Mucosa of descending colon (tissue), 3 donors: Measurements from ENCODE around the gene LRRC23. TPM values are rescaled to one million over a fixed set of nuclear protein-coding genes. Genes with fewer than 3 reads are reported as not detected.
"Not testable (repeated sequence)": the region's sequence is repeated elsewhere in the genome, so short reads cannot be mapped to it uniquely, and the experiment has no call there.

Experiments
- ATAC-seq: fragments of 200-7000 bp; cut with Tn5 transposase; one replicate; pipeline ENCODE4 v1.9.1; 2020; ENCODE audit warnings: mild to moderate bottlenecking, moderate library complexity
- DNase-seq, 3 donors: peaks; one replicate each; pipeline ENCODE4 v3.0.0-alpha.2; 2020
- H3K36me3 ChIP-seq: fragments of 200-600 bp; one replicate; pipeline ENCODE4 v1.8.0; 2021; ENCODE audit warnings: low read depth, mild to moderate bottlenecking
- H3K4me1 ChIP-seq: fragments of 200-600 bp; one replicate; pipeline ENCODE4 v1.8.0; 2021; ENCODE audit warnings: low read depth, mild to moderate bottlenecking
- H3K4me3 ChIP-seq: fragments of 200-600 bp; one replicate; pipeline ENCODE4 v1.8.0; 2021; ENCODE audit warnings: mild to moderate bottlenecking
- H3K9me3 ChIP-seq: fragments of 200-600 bp; one replicate; pipeline ENCODE4 v1.8.0; 2021; ENCODE audit warnings: mild to moderate bottlenecking
- CTCF ChIP-seq: fragments of 200-600 bp; IDR thresholded peaks from one replicate; pipeline ENCODE4 v1.8.0; 2022; ENCODE audit warnings: antibody characterized with exemption, mild to moderate bottlenecking
- intact Hi-C, 2 donors: fragments of 100-400 bp; cut with DNase I in 1 of 2; cut with micrococcal nuclease in 1 of 2; formaldehyde crosslinking; loops; one replicate each; pipeline versions ENCODE4 v1.11.0 to v1.11.1; 2022; cut with DNase I, micrococcal nuclease
- total RNA-seq, 3 donors: library from RNA; stranded (reverse); fragmentation: NEBNext Ultra II Directional in 2 of 3; extraction: Animal tissue kit (Norgen Biotek cat#: 25700) in 2 of 3; gene quantifications; one replicate each; pipeline versions ENCODE4 v1.2.1 to v1.2.4, GENCODE V29; 2021 to 2023
- donor health status: DM: no; HTN: no; CAD: no; lungs with moderate emphysema.
- donor health status: DM: no; HTN: no; CAD: no.
- donor health status: DM: no; HTN: yes; CAD: no.

LRRC23 gene
- total RNA-seq, 3 donors from 2014 or later, result 4.7 to 11.8 (median 4.9) TPM

DNA sequence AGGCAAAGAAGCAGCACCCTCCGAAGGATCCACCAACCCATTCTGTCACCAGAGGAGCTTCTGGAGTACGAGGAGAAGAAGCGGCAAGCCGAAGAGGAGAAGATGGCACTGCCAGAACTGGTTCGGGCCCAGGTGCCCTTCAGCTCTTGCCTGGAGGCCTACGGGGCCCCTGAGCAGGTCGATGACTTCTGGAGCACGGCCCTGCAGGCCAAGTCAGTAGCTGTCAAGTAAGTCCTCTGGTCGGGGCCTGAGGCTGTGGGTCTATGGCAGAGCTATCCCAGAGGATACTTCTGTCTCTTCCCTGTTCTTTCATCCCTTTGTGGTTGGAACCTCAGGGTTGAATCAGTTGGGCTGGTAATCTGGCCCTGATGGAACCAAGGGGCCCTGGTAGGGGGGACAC is 43.2 kb upstream of the LRRC23 start:
- DNase-seq, result peak in 1 of 3 donors; percentile 41
- no peaks in the 10 kb centered on the region for H3K4me1 ChIP-seq
- TF ChIP-seq CTCF, result no peak
- H3K4me3 ChIP-seq, result no peak overlapping the region
- ATAC-seq, result no peak
- no peaks in the 10 kb centered on the region for H3K9me3 ChIP-seq
- intact Hi-C loops, result no loop called here
- peaks cover 7% of the 10 kb centered on the region for H3K36me3 ChIP-seq

GRCh38 chr12:6863033-6863432 is 41.6 kb upstream of the LRRC23 start:
- intact Hi-C loops, result no loop called here
- no peak for ATAC-seq
- H3K4me3 ChIP-seq, result no peak overlapping the region
- no peaks in the 10 kb centered on the region for H3K9me3 ChIP-seq
- TF ChIP-seq CTCF, result no peak
- DNase-seq, result peak in 1 of 3 donors; percentile 44
- peaks cover 7% of the 10 kb centered on the region for H3K36me3 ChIP-seq
- peaks cover 3% of the 10 kb centered on the region for H3K4me1 ChIP-seq

DNA sequence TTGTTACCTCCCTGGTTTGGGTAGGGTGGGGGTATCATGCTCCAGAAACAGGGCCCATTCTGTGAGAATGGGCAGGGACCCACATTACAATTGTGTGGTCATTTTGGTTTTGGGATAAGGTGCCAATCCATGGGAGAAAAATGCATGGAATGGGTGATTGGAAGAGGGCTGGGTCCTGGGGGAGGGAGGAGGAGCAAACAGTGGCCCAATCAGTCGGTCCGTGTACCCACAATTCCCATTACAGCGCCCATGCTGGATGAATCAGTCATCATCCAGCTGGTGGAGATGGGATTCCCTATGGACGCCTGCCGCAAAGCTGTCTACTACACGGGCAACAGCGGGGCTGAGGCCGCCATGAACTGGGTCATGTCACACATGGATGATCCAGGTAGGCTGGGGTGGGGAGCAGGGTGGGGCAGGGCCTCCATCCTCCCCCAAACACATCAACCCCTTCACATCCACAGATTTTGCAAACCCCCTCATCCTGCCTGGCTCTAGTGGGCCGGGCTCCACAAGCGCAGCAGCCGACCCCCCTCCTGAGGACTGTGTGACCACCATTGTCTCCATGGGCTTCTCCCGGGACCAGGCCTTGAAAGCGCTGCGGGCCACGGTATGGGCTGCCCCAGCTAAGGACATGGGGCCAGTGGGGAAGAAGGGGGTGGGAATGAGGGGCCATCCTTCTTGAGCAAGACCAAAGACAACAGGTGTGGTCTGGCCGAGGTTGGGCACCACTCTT is 40.9 kb upstream of the LRRC23 start:
- Histone ChIP-seq H3K4me3 (no peak overlapping the region), H3K9me3 (no peaks in the 10 kb centered on the region), H3K36me3 (peaks cover 7% of the 10 kb centered on the region), H3K4me1 (peaks cover 10% of the 10 kb centered on the region)
- ATAC-seq, result no peak
- peak in 1 of 3 donors; percentile 46 for DNase-seq
- no peak for TF ChIP-seq CTCF
- intact Hi-C loops, result no loop called here

GRCh38 chr12:6865307-6865706 is 39.3 kb upstream of the LRRC23 start:
- intact Hi-C loops, H3K36me3 ChIP-seq, H3K4me3 ChIP-seq, ATAC-seq, H3K9me3 ChIP-seq: not testable (repeated sequence)
- DNase-seq, result peak in 1 of 3 donors; percentile 21
- H3K4me1 ChIP-seq, result peaks cover 20% of the 10 kb centered on the region

- no peak for ATAC-seq
- intact Hi-C loops, result no loop called here
Observed at GRCh38 chr12:6866163-6866919, 38.3 kb upstream of the LRRC23 start.

More at GRCh38 chr12:6866163-6866919, 38.3 kb upstream of the LRRC23 start:
- Histone ChIP-seq H3K4me1 (peaks cover 26% of the 10 kb centered on the region), H3K36me3 (peaks cover under 1% of the 10 kb centered on the region), H3K9me3 (no peaks in the 10 kb centered on the region), H3K4me3 (no peak overlapping the region)
- DNase-seq, result peak; percentile 44 to 64 (median 55)
- no peak for TF ChIP-seq CTCF
